HCT116 (cell line): Measurements from ENCODE around the gene ATAD1. TPM values are rescaled to one million over a fixed set of nuclear protein-coding genes. Genes with fewer than 3 reads are reported as not detected.

ENCODE experiments used
- ATAC-seq: fragments of 200-7000 bp; cut with Tn5 transposase; 2 replicates; pipeline ENCODE4 v1.9.1; 2020; ENCODE audit warnings: mild to moderate bottlenecking, moderate library complexity
- BruUV-seq: library from RNA; stranded (reverse); fragments of 400-500 nt; replicated peaks from 2 replicates; lab custom pipeline; 2021; lab: Mats Ljungman, UMichigan
- CTCF ChIA-PET: fragments of 300-600 bp; sonication (Branson Sonifier 250); formaldehyde crosslinking; loops from one replicate; lab custom pipeline; 2021; ENCODE audit warnings: antibody characterized with exemption; lab: Charles Lee
- POLR2A ChIA-PET: fragments of 300-600, 350-600 bp; sonication (Branson Sonifier 250); formaldehyde crosslinking; loops from one replicate; lab custom pipeline; 2021; ENCODE audit warnings: antibody characterized with exemption; lab: Charles Lee
- RAD21 ChIA-PET, 2 experiments: fragments of 300-600 bp; sonication (Branson Sonifier 250); formaldehyde crosslinking; loops; one replicate each; lab custom pipeline; 2023; ENCODE audit warnings: low total read pairs in 2 of 2; ENCODE audit not compliant: uncharacterized antibody in 2 of 2, unreplicated experiment in 2 of 2, low non-redundant PET in 1 of 2; lab: Charles Lee
- DNase-seq: peaks from one replicate; pipeline ENCODE4 v3.0.0-alpha.2; 2010; ENCODE audit warnings: low read depth, low spot score
- H2AFZ ChIP-seq: fragments of 200-600 bp; shearing (Covaris generic), sonication (generic); 2 replicates; pipeline ENCODE4 v1.6.1; 2017; ENCODE audit warnings: low read depth, mixed run types, mixed read lengths, antibody characterized with exemption, low read length; ENCODE audit not compliant: poor library complexity, severe bottlenecking
- H3K27ac ChIP-seq: 2 replicates; pipeline ENCODE4 v1.5.1; 2012; ENCODE audit warnings: low read depth, low read length
- H3K27me3 ChIP-seq: fragments of 200-600 bp; sonication (generic); 2 replicates; pipeline ENCODE4 v1.6.1; 2016; ENCODE audit warnings: mixed run types, low read length, mixed read lengths; ENCODE audit not compliant: insufficient read depth
- H3K36me3 ChIP-seq, 2 experiments: fragments of 200-500 bp in 1 of 2; fragments of 200-600 bp in 1 of 2; sonication (Bioruptor generic) in 1 of 2; sonication (generic) in 1 of 2; 2 replicates each; pipeline versions ENCODE4 v1.5.1 to v1.6.1; 2014 to 2016; ENCODE audit warnings: low read length in 2 of 2, inconsistent platforms in 1 of 2, mixed read lengths in 1 of 2, mixed run types in 1 of 2; ENCODE audit not compliant: insufficient read depth in 2 of 2, control insufficient read depth in 1 of 2
- H3K4me1 ChIP-seq, 2 experiments: fragments of 200-600 bp in 1 of 2; sonication (generic) in 1 of 2; 2 replicates each; pipeline versions ENCODE4 v1.5.1 to v1.6.1; 2012 to 2017; ENCODE audit warnings: low read length in 2 of 2, inconsistent platforms in 1 of 2, mild to moderate bottlenecking in 1 of 2, mixed read lengths in 1 of 2, mixed run types in 1 of 2, moderate library complexity in 1 of 2; ENCODE audit not compliant: insufficient read depth in 2 of 2, control insufficient read depth in 1 of 2
- H3K4me2 ChIP-seq: fragments of 200-600 bp; sonication (generic); 2 replicates; pipeline ENCODE4 v1.6.1; 2017; ENCODE audit warnings: mixed run types, low read length, mixed read lengths
- H3K4me3 ChIP-seq, 2 experiments: fragments of 200-600 bp in 1 of 2; sonication (generic) in 1 of 2; replicated peaks in 1 of 2; 2 replicates each; pipeline ENCODE4 v1.5.1; 2011 to 2016; ENCODE audit warnings: low read length in 2 of 2, control low read depth in 1 of 2, low read depth in 1 of 2, mild to moderate bottlenecking in 1 of 2, mixed read lengths in 1 of 2, mixed run types in 1 of 2
- H3K79me2 ChIP-seq: fragments of 200-600 bp; sonication (generic); 2 replicates; pipeline ENCODE4 v1.6.1; 2017; ENCODE audit warnings: mild to moderate bottlenecking, mixed run types, low read length, moderate library complexity, mixed read lengths; ENCODE audit not compliant: insufficient read depth
- H3K9ac ChIP-seq: fragments of 200-600 bp; sonication (generic); 2 replicates; pipeline ENCODE4 v1.6.1; 2016; ENCODE audit warnings: low read length, mixed read lengths
- H3K9me2 ChIP-seq: fragments of 200-600 bp; sonication (generic), shearing (Covaris generic); 2 replicates; pipeline ENCODE4 v1.6.1; 2017; ENCODE audit warnings: mixed run types, mild to moderate bottlenecking, moderate library complexity; ENCODE audit not compliant: insufficient read depth
- H3K9me3 ChIP-seq, 2 experiments: fragments of 200-500 bp in 1 of 2; fragments of 200-600 bp in 1 of 2; sonication (Bioruptor generic) in 1 of 2; sonication (generic) in 1 of 2; 2 replicates each; pipeline ENCODE4 v1.6.1; 2014 to 2017; ENCODE audit warnings: low read length in 2 of 2, mixed read lengths in 2 of 2, inconsistent platforms in 1 of 2, low read depth in 1 of 2, mild to moderate bottlenecking in 1 of 2, mixed run types in 1 of 2, moderate library complexity in 1 of 2; ENCODE audit not compliant: control insufficient read depth in 1 of 2, insufficient read depth in 1 of 2
- H4K20me1 ChIP-seq: fragments of 200-600 bp; sonication (generic), shearing (Covaris generic); 2 replicates; pipeline ENCODE4 v1.6.1; 2017; ENCODE audit warnings: mixed run types, mild to moderate bottlenecking, moderate library complexity; ENCODE audit not compliant: insufficient read depth
- EGR1 ChIP-seq: IDR thresholded peaks from 2 replicates; pipeline ENCODE4 v1.6.1; 2012; ENCODE audit warnings: low read depth
- EZH2phosphoT487 ChIP-seq: fragments of 200-600 bp; IDR thresholded peaks from 2 replicates; pipeline ENCODE4 v1.6.1; 2018; ENCODE audit warnings: antibody characterized with exemption, borderline replicate concordance
- FOSL1 ChIP-seq: IDR thresholded peaks from 2 replicates; pipeline ENCODE4 v1.6.1; 2012; ENCODE audit warnings: low read depth
- POLR2AphosphoS5 ChIP-seq: IDR thresholded peaks from 2 replicates; pipeline ENCODE4 v1.6.1; 2011; ENCODE audit warnings: mild to moderate bottlenecking, low read depth, low read length, moderate library complexity
- REST ChIP-seq: IDR thresholded peaks from 2 replicates; pipeline ENCODE4 v1.6.1; 2012; ENCODE audit warnings: low read depth
- SP1 ChIP-seq: IDR thresholded peaks from 2 replicates; pipeline ENCODE4 v1.6.1; 2012; ENCODE audit warnings: low read depth
- SRF ChIP-seq: IDR thresholded peaks from 2 replicates; pipeline ENCODE4 v1.6.1; 2012; ENCODE audit warnings: low read depth
- TCF7L2 ChIP-seq: IDR thresholded peaks from 2 replicates; pipeline ENCODE4 v1.7.0; 2011; ENCODE audit warnings: borderline replicate concordance, inconsistent platforms; ENCODE audit not compliant: insufficient read depth, insufficient read length; ENCODE audit errors: extremely low read depth
- ZBTB33 ChIP-seq: IDR thresholded peaks from 2 replicates; pipeline ENCODE4 v1.6.1; 2011; ENCODE audit warnings: mild to moderate bottlenecking, low read length, moderate library complexity; ENCODE audit not compliant: insufficient replicate concordance; ENCODE audit errors: extremely low read depth
- ZFX ChIP-seq: fragments of 450-650 bp; IDR thresholded peaks from 2 replicates; pipeline ENCODE4 v1.6.1; 2017
- intact Hi-C: fragments of 100-400 bp; cut with micrococcal nuclease; formaldehyde crosslinking; loops from 2 replicates; pipeline ENCODE4 v1.10.0; 2022
- total RNA-seq: library from RNA; stranded (reverse); gene quantifications from one replicate; pipeline ENCODE4 v1.2.1, GENCODE V29; 2021; ENCODE audit not compliant: unreplicated experiment
- TF ChIP-seq, protein P1 (sequence below), 3 experiments: fragments of 200-600 bp in 1 of 3; sonication (generic) in 1 of 3; IDR thresholded peaks in 2 of 3; conservative IDR thresholded peaks in 1 of 3; 2 replicates each; pipeline ENCODE4 v1.5.1; 2012 to 2017; ENCODE audit warnings: low read depth in 2 of 3, low read length in 2 of 3, antibody characterized with exemption in 1 of 3, borderline replicate concordance in 1 of 3, control low read depth in 1 of 3, mild to moderate bottlenecking in 1 of 3, mixed read lengths in 1 of 3, mixed run types in 1 of 3, moderate library complexity in 1 of 3; ENCODE audit not compliant: insufficient read depth in 1 of 3
- TF ChIP-seq, protein P2 (sequence below): IDR thresholded peaks from 2 replicates; pipeline ENCODE4 v1.6.1; 2012

ATAD1 gene
- total RNA-seq, 1 experiment from 2014 or later, result 66.4 TPM

GRCh38 chr10:87816898-87817608 is 973 bp downstream of the ATAD1 start:
- Histone ChIP-seq H3K9me3 (no peaks in the 10 kb centered on the region), H3K9me2 (no peaks in the 10 kb centered on the region), H3K36me3 (peaks cover 0 to 6% of the 10 kb centered on the region in 2 experiments; a peak in 1 of 4 replicates), H3K79me2 (peaks cover 60% of the 10 kb centered on the region), H3K9ac (peak overlapping the region; percentile 93), H3K4me3 (peak overlapping the region; percentile 83 to 85), H3K4me2 (peak overlapping the region; percentile 98), H3K27ac (peak overlapping the region; percentile 86), H3K4me1 (peaks cover 7 to 22% of the 10 kb centered on the region in 2 experiments), H4K20me1 (peaks cover 18% of the 10 kb centered on the region; the same call in 1 of the 2 replicates), H3K27me3 (no peaks in the 10 kb centered on the region), H2AFZ (no peak overlapping the region)
- intact Hi-C loops, result no loop called here
- no peak for DNase-seq
- ChIA-PET RAD21 (no interaction called here), POLR2A (interaction anchor here (1.2 to 1.7 kb wide), 2 partner anchors 29 to 45 kb away, joined by 4 to 6 read pairs; no protein-coding TSS in a partner anchor), CTCF (interaction anchor here (1.0 kb wide), 1 partner anchor 23 kb away, joined by 3 read pairs; no protein-coding TSS in a partner anchor)
- no peak for ATAC-seq
- no TSS peak for BruUV-seq
- TF ChIP-seq FOSL1 (no peak), EGR1 (no peak), TCF7L2 (no peak), EZH2phosphoT487 (no peak), SP1 (no peak), POLR2AphosphoS5 (no peak), SRF (no peak; the same call in 1 of the 2 replicates), REST (no peak), ZFX (no peak), ZBTB33 (no peak)
- TF ChIP-seq, protein P1, sequence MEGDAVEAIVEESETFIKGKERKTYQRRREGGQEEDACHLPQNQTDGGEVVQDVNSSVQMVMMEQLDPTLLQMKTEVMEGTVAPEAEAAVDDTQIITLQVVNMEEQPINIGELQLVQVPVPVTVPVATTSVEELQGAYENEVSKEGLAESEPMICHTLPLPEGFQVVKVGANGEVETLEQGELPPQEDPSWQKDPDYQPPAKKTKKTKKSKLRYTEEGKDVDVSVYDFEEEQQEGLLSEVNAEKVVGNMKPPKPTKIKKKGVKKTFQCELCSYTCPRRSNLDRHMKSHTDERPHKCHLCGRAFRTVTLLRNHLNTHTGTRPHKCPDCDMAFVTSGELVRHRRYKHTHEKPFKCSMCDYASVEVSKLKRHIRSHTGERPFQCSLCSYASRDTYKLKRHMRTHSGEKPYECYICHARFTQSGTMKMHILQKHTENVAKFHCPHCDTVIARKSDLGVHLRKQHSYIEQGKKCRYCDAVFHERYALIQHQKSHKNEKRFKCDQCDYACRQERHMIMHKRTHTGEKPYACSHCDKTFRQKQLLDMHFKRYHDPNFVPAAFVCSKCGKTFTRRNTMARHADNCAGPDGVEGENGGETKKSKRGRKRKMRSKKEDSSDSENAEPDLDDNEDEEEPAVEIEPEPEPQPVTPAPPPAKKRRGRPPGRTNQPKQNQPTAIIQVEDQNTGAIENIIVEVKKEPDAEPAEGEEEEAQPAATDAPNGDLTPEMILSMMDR (IDR thresholded peaks at IDR 0.05 in 2 of 3, conservative IDR thresholded peaks at IDR 0.05 in 1 of 3; ENCODE audit: borderline replicate concordance in 1 of 3, insufficient read depth in 1 of 3, low read depth in 2 of 3, low read length in 2 of 3), result no peak
- TF ChIP-seq, protein P2, sequence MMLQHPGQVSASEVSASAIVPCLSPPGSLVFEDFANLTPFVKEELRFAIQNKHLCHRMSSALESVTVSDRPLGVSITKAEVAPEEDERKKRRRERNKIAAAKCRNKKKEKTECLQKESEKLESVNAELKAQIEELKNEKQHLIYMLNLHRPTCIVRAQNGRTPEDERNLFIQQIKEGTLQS, result no peak
